ENCODE results near the gene SLC6A13.

The SLC6A13 gene

DNA sequence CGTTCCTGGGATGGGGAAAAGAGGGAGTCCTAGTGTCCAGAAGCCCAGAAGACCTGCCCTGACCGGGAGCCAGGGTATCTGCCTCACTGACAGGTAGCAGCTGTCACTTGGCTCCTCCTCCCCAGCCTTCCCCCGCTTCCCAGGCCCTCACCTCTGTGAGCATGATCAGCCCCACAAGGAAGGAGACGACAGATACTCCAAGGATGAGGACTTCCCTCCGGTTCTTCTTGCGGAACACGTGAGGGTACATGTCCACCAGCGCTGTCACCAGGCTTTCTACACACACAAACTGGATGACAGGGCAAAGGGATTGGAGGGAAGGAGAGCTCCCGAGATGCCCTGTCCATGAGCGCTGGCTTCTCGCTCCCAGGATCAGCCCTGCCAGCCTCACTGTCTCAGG is 38.8 kb downstream of the SLC6A13 start:
- H3K4me3 ChIP-seq (ENCODE audit: low read depth, low read length): no peak overlapping the region
- TF ChIP-seq, protein P1, sequence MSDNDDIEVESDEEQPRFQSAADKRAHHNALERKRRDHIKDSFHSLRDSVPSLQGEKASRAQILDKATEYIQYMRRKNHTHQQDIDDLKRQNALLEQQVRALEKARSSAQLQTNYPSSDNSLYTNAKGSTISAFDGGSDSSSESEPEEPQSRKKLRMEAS (IDR thresholded peaks at IDR 0.05; ENCODE audit: low read depth, low read length): no peak
- TF ChIP-seq POLR2A (IDR thresholded peaks at IDR 0.05; ENCODE audit: extremely low read depth, insufficient read length): no peak
- DNase-seq (ENCODE audit: low read depth): no peak

DNA sequence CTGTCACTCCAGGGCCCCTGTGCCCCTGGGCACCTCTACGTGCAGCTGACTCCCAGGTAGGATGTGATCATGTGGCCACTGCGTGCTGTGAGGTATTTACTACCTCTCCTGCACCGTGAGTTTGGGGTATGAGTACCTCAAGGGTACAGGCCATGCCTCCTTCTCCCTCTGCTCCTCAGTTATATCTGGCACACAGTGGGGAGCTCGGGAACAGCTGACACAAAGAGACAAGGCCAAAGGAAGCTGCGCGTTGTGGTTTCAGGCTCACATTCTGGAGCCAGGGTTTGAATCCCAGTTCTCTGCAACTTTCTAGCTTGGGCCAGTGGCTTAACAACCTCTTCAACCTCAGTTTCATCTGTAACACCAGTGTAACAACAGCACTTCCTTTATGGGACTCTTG is 40.9 kb downstream of the SLC6A13 start:
- TF ChIP-seq POLR2A (IDR thresholded peaks at IDR 0.05; ENCODE audit: extremely low read depth, insufficient read length) (no peak), MYC (IDR thresholded peaks at IDR 0.05; ENCODE audit: low read depth, low read length) (no peak)
- TF ChIP-seq, protein P2, sequence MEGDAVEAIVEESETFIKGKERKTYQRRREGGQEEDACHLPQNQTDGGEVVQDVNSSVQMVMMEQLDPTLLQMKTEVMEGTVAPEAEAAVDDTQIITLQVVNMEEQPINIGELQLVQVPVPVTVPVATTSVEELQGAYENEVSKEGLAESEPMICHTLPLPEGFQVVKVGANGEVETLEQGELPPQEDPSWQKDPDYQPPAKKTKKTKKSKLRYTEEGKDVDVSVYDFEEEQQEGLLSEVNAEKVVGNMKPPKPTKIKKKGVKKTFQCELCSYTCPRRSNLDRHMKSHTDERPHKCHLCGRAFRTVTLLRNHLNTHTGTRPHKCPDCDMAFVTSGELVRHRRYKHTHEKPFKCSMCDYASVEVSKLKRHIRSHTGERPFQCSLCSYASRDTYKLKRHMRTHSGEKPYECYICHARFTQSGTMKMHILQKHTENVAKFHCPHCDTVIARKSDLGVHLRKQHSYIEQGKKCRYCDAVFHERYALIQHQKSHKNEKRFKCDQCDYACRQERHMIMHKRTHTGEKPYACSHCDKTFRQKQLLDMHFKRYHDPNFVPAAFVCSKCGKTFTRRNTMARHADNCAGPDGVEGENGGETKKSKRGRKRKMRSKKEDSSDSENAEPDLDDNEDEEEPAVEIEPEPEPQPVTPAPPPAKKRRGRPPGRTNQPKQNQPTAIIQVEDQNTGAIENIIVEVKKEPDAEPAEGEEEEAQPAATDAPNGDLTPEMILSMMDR (IDR thresholded peaks at IDR 0.05; ENCODE audit: low read depth, low read length): no peak
- TF ChIP-seq, protein P1 (IDR thresholded peaks at IDR 0.05; ENCODE audit: low read depth, low read length): no peak
- DNase-seq (ENCODE audit: low read depth): no peak
- H3K4me3 ChIP-seq (ENCODE audit: low read depth, low read length): no peak overlapping the region

DNA sequence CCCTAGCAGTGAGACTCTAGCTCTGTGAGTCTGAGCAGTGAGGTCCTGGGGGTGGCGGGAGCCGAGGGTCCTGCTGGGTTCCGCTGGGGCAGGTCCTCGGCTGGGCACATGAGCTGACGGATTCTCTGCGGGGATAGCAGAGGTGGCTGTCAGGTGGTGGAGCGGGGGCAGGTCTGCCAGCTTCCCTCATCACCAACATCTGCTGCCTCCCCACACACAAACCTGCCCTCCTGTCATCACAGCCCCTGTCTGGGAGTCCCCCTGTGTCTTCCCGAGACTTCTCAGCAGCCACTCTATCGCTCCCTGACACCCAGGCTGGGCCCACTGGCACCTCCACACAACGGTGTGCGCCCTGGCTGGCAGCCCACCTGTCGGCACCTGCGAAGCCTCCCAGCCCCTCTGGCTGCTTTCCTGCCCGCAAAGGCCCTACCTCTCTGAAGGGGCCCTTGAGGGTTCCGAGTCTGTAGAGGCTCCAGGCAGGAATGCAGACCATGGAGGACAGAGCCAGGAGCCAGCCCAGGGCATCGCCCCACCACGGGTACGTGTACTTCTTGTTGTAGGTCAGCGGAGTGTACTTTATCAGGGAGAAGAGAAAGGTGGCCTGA is 41.6 kb downstream of the SLC6A13 start:
- no peak overlapping the region for H3K4me3 ChIP-seq (ENCODE audit: low read depth, low read length)
- no peak for DNase-seq (ENCODE audit: low read depth)
- TF ChIP-seq, protein P1 (IDR thresholded peaks at IDR 0.05; ENCODE audit: low read depth, low read length): no peak
- TF ChIP-seq MYC (IDR thresholded peaks at IDR 0.05; ENCODE audit: low read depth, low read length): no peak
- TF ChIP-seq POLR2A (IDR thresholded peaks at IDR 0.05; ENCODE audit: extremely low read depth, insufficient read length): no peak
- TF ChIP-seq, protein P2 (IDR thresholded peaks at IDR 0.05; ENCODE audit: low read depth, low read length): no peak

DNA sequence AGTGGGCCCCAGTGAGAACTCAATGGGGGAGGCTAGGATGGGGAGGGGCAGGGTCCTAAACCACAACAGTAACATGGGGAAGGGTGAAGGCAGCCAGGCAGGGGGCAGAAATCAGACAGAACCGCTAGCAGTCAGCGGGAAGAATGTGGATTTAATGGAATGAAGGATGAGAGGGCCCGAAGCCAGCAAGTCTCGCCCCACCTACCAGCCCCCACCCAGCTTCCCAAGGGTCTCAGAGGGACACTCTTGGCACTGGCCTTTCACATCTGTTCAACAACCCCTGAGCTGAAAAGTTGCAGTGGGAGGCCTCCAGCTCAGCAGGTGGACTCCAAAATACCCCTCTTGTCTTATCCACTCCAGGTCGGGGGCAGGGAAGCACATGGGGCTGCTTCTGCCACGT is 42.1 kb downstream of the SLC6A13 start:
- TF ChIP-seq, protein P2 (IDR thresholded peaks at IDR 0.05; ENCODE audit: low read depth, low read length): no peak
- TF ChIP-seq, protein P1 (IDR thresholded peaks at IDR 0.05; ENCODE audit: low read depth, low read length): no peak
- TF ChIP-seq MYC (IDR thresholded peaks at IDR 0.05; ENCODE audit: low read depth, low read length) (no peak), POLR2A (IDR thresholded peaks at IDR 0.05; ENCODE audit: extremely low read depth, insufficient read length) (no peak)
- no peak overlapping the region for H3K4me3 ChIP-seq (ENCODE audit: low read depth, low read length)
- no peak for DNase-seq (ENCODE audit: low read depth)

DNA sequence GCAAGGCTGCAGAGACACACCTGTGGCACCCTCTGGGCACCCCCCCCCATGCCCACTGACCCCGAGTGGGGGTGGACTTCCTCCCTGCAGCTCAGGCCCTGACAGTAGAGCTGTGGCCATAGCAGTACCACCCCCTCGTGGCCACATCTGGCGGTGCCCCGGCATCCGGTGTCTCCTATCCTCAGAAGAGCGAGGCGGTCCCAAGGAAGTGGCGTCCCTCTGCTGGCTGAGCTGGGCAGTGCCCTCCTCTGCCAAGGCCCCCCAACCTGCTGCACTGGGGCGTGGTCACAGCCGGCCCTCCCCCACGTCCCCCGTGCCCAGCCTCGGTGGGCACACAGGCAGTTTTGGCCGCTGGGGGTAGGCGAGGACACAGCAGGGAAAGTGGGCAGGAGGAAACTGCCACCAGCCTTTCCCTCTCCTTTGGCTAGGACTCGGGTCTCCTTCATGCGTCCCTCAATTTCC is 42.7 kb downstream of the SLC6A13 start:
- H3K4me3 ChIP-seq (ENCODE audit: low read depth, low read length): no peak overlapping the region
- DNase-seq (ENCODE audit: low read depth): peak; percentile 84
- TF ChIP-seq MYC (IDR thresholded peaks at IDR 0.05; ENCODE audit: low read depth, low read length) (no peak), POLR2A (IDR thresholded peaks at IDR 0.05; ENCODE audit: extremely low read depth, insufficient read length) (no peak)
- TF ChIP-seq, protein P1 (IDR thresholded peaks at IDR 0.05; ENCODE audit: low read depth, low read length): 0 out of 2 replicates have a peak, but pooled peaks have one; percentile 9
- TF ChIP-seq, protein P2 (IDR thresholded peaks at IDR 0.05; ENCODE audit: low read depth, low read length): peak; percentile 89

DNA sequence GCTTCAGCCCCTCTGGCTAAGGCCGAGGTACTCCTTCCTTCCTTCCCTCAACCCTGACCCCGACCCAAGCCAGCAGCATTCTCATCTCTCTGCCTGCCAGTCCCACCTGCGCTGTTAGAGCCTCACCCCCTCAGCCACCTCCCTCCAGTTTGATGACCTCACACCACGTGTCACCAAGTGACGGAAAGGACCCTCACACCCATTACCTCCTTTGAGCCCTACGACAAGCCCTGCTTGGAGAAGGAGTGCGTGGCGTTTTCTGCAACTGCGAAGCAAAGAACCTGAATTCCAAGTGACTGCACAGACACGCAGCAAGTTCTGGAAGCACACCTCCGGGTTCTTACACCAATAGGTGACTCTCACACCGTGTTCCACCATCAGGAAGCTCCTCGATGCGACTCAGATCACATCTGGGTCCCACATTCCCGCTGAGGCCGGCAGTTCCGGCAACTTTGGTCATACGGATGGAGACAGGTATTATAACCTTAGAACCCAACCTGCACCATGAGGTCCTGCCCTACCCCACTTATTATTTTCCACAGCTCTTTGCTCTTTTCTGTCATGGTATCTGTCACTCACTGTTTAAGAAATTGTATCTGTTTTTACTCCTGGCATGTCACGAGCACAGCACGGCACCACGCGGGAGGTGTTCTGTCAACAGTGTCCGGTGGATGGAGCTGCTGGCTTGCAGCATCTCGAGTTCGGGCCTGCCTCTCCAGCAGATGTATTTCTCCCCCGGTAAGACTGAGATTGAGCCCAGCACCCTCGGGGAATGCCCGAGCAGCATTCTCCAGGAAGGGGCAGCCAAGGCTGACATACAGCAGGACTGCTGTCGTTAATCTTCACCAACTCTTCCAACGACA is 43.7 kb downstream of the SLC6A13 start:
- DNase-seq (ENCODE audit: low read depth): no peak
- TF ChIP-seq POLR2A (IDR thresholded peaks at IDR 0.05; ENCODE audit: extremely low read depth, insufficient read length) (no peak), MYC (IDR thresholded peaks at IDR 0.05; ENCODE audit: low read depth, low read length) (no peak)
- TF ChIP-seq, protein P1 (IDR thresholded peaks at IDR 0.05; ENCODE audit: low read depth, low read length): no peak
- TF ChIP-seq, protein P2 (IDR thresholded peaks at IDR 0.05; ENCODE audit: low read depth, low read length): no peak
- H3K4me3 ChIP-seq (ENCODE audit: low read depth, low read length): no peak overlapping the region
